ENCODE results near the gene SMIM44. TPM values are rescaled to one million over a fixed set of nuclear protein-coding genes. Genes with fewer than 3 reads are reported as not detected.
"Not testable (repeated sequence)": the region's sequence is repeated elsewhere in the genome, so short reads cannot be mapped to it uniquely, and the experiment has no call there.

Gene SMIM44
- total RNA-seq, 2 experiments from 2014 or later: not detected

DNA sequence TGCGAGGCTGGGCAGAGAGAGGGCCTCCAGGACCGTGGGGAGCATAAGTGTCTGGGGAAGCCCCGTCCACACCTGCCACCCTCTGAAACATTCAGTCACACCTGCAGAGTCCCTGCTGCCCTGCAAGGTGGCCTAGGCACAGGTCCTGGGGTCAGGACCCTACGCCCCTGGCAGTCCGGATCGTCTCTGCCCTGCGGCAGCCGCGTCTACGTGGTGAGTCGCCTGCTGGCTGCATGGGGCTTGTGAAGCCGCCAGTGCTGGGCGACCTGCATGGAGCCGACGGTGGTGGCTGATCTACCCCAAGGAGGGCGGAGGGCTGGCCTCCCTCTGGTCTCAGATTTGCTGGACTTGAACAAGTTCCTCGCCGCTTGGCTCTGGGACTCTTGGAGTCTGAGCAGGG, 35.9 kb upstream of the SMIM44 start:
- ChIA-PET CTCF (interaction anchor here (1.8 kb wide), 1 partner anchor 25 kb away, joined by 6 read pairs; no protein-coding TSS in a partner anchor), POLR2A (no interaction called here)

DNA sequence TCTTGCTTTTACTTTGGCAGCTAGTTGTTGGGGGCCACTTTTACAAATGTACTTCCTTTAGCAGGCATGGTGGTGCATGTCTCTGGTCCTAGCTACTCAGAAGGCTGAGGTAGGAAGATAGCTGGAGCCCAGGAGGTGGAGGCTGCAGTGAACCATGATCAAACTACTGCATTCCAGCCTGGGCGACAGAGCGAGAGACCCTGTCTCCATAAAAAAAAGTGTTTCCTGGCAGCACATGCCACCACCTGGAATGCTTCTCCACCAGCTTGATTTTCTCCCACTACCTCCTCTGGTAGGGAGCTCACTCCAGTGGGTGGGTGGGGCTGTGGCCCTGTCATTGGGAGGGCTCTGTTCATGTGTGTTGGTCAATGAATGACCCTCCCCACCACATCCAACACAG, 35.4 kb upstream of the SMIM44 start:
- ChIA-PET POLR2A (no interaction called here), CTCF (interaction anchor here (1.3 kb wide), 1 partner anchor 27 kb away, joined by 5 read pairs; no protein-coding TSS in a partner anchor)

DNA sequence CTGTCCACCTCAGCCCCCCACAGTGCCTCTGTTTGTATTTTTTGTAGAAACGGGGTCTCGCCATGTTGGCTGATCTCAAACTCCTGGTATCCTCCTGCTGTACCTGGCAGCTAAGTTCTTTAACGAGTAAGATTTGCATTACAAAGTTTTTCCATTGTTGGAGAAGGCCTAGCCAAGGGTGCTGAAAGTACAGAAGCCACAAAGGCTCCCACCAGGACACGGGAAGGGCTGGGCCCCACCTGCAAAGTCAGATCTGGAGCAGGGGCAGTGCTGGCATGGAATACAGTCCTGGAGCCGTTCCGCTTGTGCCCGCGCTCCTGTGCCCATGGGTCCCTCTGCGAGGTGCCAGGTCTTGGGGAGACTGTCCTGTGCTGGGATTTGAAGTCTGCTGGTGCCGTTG, 35.0 kb upstream of the SMIM44 start:
- ChIA-PET CTCF (interaction anchor here (1.3 kb wide), 1 partner anchor 27 kb away, joined by 5 read pairs; no protein-coding TSS in a partner anchor), POLR2A (interaction anchor here (0.7 kb wide), 1 partner anchor 174 kb away, joined by 4 read pairs; no protein-coding TSS in a partner anchor)

DNA sequence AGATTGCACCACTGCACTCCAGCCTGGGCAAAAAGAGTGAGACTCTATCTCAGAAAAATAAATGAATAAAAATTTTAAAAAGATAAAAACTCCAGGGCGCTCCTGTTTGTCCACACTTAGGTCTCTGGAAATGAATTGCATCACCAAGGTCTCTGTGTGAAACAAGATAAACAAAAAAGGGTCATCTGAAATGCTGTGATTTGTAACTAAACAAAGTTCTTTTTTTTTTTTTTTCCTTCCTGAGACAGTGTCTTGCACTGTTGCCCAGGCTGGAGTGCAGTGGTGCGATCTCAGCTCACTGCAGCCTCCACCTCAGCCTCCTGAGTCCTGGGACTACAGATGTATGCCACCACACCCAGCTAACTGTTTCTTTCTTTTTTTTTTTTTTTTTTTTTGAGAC, 34.4 kb upstream of the SMIM44 start:
- ChIA-PET POLR2A (interaction anchor here (0.7 kb wide), 1 partner anchor 174 kb away, joined by 4 read pairs; no protein-coding TSS in a partner anchor), CTCF (interaction anchor here (1.3 kb wide), 1 partner anchor 28 kb away, joined by 5 read pairs; no protein-coding TSS in a partner anchor)

DNA sequence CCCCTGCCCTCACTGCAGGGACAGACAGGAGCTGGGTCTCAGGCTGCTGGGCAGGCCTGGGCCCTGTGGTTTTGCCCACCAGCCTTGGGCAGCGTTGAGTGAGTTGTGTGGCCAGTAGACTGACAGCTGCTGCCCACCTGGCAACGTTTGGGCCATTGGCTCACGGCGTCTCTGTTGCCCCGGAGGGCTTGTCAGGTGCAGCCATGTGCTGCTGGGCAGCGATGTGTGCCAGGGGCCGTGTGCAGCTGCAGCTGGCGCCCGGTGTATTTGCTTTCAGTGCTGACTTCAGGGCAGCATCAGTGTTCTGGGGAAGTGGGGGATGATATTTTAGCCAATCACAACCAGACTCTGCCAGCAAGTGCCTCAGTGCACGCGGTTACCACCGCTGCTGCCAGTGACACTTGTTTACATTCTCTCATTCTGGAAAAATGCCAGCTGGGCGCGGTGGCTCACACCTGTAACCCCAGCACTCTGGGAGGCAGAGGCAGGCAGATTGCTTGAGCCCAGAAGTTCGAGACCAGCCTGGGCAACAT, 33.5 kb upstream of the SMIM44 start:
- ChIA-PET POLR2A (interaction anchor here (0.5 kb wide), 1 partner anchor 15 kb away, joined by 5 read pairs; no protein-coding TSS in a partner anchor), CTCF (interaction anchor here (0.5 to 1.0 kb wide), 2 partner anchors 28 to 48 kb away, joined by 3 read pairs; no protein-coding TSS in a partner anchor)

DNA sequence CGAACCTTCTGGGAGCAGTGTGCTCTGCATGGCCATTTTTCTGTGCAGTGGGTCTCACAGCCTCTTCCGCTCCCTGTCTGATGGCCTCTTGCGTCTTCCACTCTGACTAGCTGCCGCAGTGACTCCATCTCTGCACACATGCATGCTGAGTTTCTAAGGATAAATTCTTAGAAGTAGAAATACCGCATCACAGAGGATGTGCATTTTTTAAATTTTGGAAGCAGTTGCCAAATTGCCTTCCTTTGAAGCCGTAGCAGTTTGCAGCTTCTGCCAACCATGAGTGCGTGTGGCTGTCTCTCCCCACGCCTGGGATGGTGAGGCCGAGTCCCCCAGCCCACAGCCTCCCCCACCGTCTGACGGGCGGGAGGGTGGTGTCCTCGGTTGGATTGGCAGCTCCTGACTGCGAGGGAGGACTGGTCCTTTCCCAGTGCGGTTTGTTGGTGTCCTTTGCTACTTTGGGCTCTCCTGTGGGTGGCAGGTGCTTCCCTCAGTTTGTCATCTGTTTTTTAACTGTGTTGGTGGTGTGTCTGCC, 32.7 kb upstream of the SMIM44 start:
- ChIA-PET CTCF (interaction anchor here (0.9 kb wide), 1 partner anchor 31 kb away, joined by 3 read pairs; no protein-coding TSS in a partner anchor), POLR2A (no interaction called here)

DNA sequence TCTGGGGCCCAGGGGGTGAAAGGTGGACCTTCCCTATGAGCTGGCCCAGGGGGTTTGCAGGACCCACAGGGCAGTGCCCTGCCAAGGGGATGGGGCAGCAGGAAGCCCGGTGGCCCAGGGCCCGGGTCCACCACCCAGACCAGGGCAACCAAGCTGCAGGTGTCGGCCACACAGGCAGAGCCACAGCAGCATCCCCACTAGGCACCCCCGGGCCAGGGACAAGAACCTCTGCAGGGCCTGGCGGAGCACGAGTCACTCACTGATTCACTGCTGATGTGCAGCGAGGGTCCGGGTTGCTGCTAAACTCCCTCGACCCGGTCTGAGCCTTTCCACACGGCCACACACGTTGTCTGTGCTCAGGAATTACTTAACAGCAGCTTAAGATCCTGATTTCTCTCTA, 31.7 kb upstream of the SMIM44 start:
- ChIA-PET POLR2A (no interaction called here), CTCF (interaction anchor here (0.9 to 1.0 kb wide), 2 partner anchors 30 kb away, joined by 3 read pairs; no protein-coding TSS in a partner anchor)

DNA sequence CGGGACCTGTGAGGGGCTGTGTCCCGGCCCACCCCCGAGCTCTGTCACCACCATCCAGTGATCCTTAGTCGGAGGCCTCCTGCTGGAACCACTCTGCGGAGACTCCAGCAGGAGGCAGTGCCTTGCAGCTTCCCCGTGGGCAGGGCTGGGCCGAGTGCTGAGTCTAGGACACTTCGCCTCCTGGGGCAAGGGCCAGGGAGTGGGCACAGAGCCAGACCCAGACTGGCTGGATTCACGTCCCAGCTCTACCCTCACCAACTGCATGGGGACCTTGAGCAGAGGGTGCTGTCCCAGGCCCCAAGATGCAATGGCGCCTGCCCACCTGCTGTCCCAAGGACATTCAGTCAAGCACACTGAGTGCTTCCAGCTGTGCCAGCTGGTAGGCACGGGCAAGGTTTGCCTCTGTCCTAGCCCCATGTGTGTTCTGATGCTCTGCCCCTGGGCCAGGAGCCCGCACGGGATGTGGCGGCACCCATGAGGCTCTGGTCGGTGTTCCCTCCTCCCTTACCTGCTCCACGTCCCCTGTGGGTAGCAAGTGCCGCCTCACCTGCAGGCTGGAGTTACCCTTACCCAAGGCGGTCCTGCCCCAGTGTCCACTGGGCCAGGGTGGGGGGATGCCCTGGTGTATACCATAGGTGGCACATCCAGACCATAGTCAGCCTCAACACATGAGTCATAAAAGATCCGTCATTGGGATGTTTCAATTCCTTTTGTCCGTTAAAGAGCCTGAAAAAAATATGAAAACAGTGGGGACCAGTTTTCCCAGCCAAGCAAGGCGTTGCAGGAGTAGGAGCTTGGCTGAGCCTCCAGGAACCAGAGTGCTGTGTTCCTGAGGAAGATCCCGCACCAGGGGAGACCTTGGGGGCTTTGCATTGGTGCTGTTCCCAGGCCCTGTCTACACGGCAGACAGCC, 30.2 kb upstream of the SMIM44 start:
- POLR2A ChIA-PET: no interaction called here
- CTCF ChIA-PET: interaction anchor here (0.5 kb wide), 1 partner anchor 136 kb away, joined by 3 read pairs; no protein-coding TSS in a partner anchor

DNA sequence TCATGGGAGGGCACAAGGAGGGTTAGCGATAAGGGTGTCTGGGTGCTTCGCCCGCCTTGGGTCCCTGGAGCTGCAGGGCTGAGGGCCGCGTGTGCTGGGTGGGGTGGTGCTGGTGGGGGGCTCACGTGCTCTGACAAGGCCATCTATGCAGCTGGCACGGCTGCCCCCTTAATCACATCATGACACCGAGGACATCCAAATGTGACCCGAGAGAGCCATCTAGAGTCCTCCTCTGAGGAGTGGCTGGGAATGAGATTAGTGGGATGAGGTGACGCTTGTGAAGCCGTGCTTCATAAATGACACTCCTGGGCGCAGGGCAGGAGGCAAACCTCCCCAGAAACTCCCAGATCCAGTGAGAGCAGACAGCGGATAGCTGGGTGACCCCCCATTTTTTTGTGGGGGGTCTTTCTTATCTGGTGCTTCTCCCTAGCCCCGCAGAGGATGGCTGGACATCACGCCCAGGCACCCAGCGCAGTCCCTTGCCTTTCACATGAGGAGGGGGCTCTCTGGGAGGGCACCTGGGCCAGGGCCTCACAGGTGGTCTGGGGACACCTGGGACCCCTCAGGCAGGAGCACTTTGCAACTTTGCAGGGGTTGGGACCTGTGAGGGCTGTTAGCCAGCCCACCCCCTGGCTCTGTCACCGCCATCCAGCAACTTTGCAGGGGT, 29.5 kb upstream of the SMIM44 start:
- ChIA-PET POLR2A (no interaction called here), CTCF (no interaction called here)

DNA sequence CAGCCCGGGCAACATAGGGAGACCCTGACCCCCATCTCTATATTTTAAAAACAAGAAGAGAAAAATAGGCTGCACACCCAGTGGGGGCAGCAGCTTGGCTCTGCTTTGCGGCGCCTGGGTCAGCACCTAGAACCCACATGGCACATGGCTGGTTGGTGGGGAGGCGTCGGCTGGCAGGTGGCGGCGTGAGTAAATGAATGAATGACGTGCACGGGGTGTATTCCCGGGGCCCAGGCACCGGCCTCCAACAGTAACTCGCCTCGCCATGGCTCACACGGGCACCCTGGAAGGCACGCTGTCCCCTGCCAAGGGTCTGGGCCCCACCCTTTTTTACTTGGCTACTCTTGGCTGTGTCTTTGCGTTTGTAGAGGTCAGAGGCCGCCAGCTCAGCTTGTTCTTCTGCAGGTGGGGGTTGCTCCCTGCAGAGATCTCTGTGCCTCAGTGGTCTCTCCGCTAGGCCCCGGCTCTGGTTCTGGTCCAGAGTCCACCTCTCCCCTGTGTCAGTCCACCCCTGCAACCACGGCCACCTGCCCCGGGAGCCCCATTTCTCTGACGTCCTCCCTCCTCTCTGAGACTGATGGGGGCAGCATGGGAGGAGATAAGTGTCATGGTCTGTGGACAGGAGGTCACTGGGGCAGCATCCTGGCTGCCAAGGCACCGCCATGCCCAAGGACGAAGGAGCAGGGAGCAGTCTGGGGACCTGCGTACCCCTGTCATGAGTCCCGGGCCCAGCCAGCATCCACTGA, 28.4 kb upstream of the SMIM44 start:
- POLR2A ChIA-PET: no interaction called here
- CTCF ChIA-PET: no interaction called here

DNA sequence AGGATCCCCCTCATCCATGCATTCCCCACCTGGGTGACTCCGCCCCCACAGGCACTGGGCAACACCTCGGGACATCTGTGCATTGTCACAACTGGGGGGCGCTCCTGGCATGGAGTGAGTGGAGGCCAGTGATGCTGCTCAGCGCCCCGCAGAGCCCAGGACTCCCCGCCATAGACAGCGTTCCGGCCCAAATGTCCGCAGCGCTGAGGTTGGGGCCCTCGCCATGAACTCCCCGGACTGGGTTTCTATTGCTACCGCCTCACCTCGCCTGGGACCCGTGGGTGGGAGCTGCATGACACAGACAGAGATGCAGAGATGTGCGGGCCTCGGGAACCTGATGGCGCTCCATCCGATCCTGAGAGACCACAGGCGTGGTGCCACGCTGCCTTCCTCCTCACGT, 27.5 kb upstream of the SMIM44 start:
- POLR2A ChIA-PET: no interaction called here
- CTCF ChIA-PET: no interaction called here

DNA sequence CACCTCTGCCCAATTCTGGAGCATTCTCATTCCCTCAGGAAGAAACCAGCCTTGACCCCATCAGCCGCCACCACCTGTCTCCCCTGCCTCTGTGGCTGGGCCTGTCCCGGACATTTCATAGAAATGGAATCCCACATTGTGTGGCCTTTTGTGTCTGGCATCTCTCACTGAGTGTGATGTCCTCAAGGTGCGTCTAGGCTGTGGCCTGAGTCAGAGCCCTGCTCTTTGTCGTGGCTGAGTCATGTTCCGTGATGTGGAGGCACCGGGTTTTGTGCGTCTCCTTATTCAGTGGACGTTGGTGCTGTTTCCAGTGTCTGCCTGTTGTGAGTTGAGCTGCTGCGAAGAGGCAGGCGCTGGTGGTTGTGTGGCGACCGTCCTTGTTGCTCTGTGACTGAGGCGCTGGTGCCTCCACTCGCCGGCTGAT, 26.3 kb upstream of the SMIM44 start:
- ChIA-PET CTCF (interaction anchor here (0.9 kb wide), 1 partner anchor 25 kb away, joined by 3 read pairs; no protein-coding TSS in a partner anchor), POLR2A (no interaction called here)

DNA sequence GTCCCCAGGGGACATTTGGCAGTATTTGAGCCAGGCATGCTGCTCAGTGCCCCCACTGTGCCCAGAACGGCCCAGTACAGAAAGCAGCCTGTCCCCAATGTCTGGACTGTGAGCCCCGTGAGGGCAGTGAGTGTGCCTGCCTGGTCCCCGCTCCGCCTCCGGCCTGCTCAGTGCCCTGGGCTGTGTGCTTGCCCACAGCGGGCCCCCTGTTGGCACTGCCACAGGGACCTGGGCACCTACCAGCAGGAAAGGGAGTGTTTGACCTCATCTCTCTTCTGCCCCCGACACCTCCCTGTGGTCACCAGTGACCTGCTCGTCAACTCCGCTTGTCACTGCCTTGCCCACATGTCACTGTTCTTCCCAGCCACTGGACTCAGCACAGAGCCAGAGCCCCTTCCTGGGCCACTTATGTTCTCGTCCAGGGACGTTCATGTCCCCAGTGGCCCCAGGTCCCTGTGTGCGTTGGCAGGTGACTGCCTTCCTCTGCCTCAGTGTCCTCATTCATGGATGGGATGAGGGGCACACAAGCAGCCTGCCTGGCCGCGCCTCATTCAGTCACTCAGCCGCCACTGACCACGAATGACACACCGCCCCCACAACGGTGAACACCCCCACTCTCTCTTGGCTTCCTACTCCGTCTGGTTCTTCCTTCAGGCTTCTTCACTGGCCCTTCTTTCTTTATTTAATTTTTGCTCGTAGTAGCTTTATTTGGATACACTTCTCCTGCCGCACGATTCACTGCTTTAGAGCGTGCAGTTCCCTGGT, 25.7 kb upstream of the SMIM44 start:
- ChIA-PET POLR2A (no interaction called here), CTCF (interaction anchor here (1.1 kb wide), 1 partner anchor 39 kb away, joined by 3 read pairs; no protein-coding TSS in a partner anchor)

DNA sequence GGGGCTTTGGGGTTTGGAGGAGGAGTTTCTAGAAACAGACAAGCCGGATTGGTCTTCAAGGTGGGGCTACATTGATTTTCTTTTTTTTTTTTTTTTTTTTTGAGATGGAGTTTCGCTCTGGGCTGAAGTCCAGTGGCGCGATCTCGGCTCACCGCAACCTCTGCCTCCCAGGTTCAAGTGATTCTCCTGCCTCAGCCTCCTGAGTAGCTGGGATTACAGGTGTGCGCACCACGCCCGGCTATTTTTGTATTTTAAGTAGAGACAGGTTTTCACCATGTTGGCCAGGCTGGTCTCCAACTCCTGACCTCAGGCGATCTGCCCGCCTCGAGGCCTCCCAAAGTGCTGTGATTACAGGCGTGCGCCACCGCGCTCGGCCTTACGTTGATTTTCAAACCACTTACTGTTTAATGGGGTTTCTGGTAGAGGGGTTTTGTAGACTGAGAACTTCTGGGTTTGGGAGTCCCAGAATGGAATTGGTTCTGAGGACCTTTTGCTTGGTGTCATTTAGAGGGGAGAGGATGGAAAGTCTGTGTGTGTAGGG, 24.9 kb upstream of the SMIM44 start:
- CTCF ChIA-PET: interaction anchor here (1.1 to 1.8 kb wide), 2 partner anchors 38 to 40 kb away, joined by 3 to 4 read pairs; no protein-coding TSS in a partner anchor
- POLR2A ChIA-PET: not testable (repeated sequence)

DNA sequence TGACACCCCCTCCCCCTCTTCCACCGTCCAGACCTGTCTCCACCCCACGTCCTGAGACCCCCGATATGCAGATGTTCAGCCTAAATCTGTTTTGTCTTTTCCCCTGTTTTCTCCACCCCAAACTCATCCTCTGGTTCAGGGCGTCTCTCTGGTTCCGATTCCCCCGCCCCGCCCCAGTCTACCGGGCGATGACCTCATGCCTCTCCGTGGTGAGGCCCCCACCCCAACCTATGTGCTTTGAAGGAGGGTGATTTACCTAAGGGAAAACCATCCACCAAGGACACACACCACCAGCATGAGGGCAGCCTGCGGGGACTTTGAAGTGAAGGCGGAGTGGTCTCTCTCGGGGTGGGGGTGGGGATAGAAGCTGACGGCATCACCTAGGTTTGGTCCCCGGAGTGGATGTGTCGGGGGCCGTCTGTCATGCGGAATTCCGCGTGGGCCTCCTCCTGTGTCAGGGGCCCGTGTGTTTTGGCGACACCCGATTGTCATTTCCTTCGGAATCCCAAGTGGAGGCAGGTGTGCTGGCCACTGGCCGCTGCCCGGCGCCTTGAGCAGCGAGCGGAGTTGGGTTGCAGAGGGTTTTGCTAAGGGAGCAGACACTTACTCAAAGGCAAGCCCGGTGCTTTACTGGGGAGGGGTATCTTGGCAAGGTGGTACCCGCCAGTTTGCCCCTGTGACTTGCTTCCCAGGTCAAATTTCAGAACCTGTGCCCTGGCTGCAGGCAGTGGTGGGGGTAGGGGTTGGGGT, 24.3 kb upstream of the SMIM44 start:
- CTCF ChIA-PET: interaction anchor here (1.1 to 1.8 kb wide), 2 partner anchors 22 to 39 kb away, joined by 3 to 4 read pairs; no protein-coding TSS in a partner anchor
- POLR2A ChIA-PET: interaction anchor here (0.6 to 0.9 kb wide), 2 partner anchors 101 to 121 kb away, joined by 4 read pairs; no protein-coding TSS in a partner anchor

DNA sequence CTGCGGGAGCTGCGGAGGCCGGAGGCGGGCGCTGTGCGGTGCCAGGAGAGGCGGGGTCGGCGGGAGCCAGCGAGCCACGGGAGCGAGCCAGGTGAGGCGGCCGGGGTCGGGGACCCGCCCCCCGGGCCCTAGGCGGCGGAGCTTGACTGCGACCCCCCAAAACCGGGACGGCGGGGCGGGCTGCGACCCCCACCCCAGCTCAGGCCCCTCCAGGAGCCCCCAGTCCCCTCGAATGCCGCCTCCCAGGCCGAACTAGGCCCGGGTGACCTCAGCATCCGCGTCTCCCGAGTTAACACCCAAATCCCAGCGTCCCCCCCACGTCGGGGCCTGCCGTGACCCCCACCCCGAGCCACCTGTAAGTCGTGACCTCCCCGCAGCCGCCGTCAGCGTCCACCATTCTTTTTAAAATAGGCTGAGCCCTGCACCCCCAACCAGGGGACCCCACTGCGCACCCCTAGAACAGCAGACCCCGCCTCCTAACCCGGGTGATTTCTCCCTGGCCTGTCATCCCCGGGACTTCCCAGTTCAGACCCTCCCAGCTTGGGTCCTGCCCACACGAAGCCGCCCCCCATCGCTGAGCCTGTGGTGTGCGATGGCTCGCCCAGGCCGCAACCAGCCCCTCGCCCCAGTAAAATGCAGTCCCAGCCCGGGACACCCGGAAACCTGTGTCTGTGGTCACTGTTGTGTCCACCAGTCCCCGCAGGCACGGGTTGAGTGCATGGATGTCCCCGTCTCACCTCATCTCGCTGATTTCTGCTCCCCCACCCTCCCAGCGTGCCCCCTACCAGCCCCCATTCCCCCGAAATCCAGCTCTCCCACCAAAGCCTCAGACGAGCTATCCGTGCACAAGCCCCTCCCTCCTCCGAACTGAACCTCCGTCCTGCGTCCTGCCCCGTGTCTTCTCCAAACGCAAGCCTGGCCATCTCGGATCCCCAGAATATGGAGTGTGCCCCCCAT, 23.4 kb upstream of the SMIM44 start:
- ChIA-PET POLR2A (interaction anchor here (0.6 to 0.9 kb wide), 2 partner anchors 102 to 122 kb away, joined by 4 read pairs; no protein-coding TSS in a partner anchor), CTCF (interaction anchor here (1.1 to 1.8 kb wide), 2 partner anchors 21 to 40 kb away, joined by 3 to 4 read pairs; no protein-coding TSS in a partner anchor)

Data from activated CD8-positive, alpha-beta memory T cell treated with anti-CD3 and anti-CD28 coated beads for 36 hours (primary cell).